KG1 (cell line): ENCODE data around the gene COMTD1.

Source experiments
- DNase-seq: peaks from one replicate; lab custom pipeline; 2025; lab: John Stamatoyannopoulos, UW

COMTD1 gene

DNA sequence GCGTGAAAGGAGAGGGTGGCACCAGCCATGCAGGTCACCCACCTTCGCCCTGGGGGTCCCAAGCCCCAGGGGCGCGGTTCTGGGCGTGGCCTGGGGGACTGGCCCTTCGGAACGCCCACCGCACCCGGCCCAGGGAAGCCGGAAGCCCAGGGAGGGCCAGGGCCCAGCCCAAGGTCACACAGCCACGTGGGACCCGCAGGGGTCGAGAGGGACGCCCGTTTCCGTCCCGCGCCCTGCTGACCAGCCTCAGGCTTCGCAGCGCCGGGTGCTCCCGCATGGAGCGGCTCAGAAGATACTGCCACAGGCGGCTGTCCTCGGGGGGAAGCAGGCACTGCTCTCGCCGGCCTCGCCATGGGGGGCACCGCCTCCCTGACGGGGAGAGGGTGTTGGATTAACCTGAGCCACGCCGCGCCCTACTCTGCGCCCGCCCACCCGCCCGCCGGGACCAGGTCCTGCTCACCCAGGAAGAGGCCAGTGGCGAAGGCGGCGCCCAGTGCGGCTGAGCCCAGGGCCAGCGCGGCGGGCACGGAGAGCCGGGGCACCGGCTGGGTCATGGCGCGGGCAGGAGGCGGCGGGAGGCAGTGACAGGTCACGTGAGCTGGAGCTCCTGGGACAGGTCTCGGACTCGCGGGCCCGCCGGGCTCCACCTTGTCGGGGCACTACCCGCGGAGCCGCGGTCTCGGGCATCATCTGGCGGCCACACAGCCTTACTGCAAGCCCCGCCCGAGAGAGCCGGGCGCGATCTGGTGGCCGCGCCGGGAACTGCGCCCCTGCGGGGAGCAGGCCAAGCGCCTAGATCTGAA lies at the start of gene COMTD1:
Gene COMTD1 (minus strand): TSS at position 583 of the 803 bp plus-strand sequence. CDS start 29 bp downstream, at position 554.
- no peak for DNase-seq

- DNase-seq = no peak
Measured at GRCh38 chr10:75283671-75284470, 48.1 kb upstream of the COMTD1 start.

DNA sequence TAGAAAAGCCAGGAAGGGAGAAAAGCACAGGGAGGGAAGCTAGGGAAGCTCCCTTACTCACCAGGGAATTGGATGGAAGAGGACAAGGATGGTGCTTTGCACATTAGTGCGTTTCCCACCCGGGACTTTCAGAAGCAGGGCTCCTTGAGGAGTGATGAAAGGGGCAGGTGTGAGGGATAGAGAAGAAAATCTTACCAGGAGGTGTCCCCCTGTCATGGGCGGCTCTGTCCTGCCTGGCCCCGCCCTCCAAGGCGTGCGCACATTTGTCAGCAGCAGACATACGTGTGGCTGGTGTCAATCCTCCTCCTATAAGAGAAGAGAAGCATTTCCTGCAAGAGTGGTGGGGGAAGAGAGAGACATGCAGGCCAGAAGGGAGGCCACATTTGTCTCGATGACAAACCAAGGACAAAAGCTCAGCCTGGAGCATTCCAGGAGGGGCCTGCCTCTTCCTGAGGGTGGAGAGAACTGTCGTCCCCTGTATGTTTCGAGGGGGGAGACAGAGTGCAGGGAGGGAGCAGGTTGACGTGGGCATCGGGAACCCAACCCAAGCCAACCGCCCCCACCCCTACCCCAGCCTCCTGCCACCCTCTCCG lies 47.4 kb upstream of the COMTD1 start:
- DNase-seq = no peak

DNA sequence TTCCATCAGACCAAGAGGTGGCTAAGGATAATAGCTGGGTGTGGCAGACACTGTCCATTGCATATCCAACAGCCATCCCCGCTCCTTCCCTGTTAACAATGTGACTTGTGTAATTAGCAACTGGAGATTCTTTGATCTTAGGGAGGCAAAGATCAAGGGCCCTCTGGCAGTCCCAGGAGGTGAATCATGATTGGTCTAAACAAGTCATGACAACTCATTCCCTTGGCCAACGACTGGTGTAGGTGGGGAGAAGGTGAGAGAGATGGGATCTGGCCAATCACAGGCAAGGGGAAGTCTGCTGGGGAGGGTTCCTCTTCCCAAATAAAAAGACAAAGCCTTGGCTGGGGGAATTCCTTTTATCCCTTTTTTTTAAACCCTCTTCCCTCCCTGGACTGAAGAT lies 46.2 kb upstream of the COMTD1 start:
- no peak for DNase-seq

DNA sequence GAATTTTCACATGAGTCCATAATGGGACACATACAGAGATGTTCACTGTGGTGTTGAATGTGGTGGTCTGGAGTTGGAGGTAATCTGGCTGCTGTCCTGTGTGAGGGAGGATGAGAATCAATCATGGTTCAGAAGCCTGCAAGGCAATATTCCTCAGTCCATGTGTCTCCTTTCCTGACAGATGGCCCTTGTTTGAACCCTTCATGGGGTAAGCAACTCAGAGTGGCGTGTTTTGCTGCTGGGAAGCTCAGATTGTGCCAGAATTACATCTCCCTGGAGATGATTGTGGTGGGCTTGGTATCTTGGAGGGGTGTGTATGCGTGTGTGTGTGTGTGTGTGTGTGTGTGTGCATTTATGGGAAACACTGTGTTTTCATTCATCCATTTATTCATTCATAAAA lies 44.5 kb upstream of the COMTD1 start:
- DNase-seq = no peak

GRCh38 chr10:75276069-75276872 lies 40.5 kb upstream of the COMTD1 start:
- DNase-seq = no peak

- DNase-seq = no peak
Measured at GRCh38 chr10:75272896-75273295, 37.1 kb upstream of the COMTD1 start.

- DNase-seq = no peak
Measured at GRCh38 chr10:75272094-75272493, 36.3 kb upstream of the COMTD1 start.

DNA sequence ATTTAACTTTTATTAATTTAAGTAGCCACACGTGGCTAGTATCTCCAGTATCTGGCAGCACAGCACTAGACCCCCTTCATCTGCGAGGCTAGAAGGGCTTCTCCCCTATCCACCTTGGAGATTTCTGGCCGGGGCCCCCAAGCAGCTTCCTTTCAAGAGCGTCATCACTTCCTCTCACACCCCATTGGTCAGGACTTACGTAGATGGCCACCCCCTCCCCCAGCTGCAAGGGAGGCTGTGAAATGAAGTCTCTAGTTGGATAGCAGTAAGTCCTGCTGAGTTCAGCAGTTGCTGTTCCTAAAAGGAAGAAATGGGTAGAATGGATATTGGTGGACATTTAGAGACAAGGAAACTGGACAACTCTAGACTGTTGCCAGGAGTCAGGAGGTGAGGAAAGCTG lies 33.8 kb upstream of the COMTD1 start:
- no peak for DNase-seq

- DNase-seq = no peak
Measured at GRCh38 chr10:75266945-75267344, 31.2 kb upstream of the COMTD1 start.

- DNase-seq = no peak
Measured at GRCh38 chr10:75265856-75266255, 30.1 kb upstream of the COMTD1 start.

DNA sequence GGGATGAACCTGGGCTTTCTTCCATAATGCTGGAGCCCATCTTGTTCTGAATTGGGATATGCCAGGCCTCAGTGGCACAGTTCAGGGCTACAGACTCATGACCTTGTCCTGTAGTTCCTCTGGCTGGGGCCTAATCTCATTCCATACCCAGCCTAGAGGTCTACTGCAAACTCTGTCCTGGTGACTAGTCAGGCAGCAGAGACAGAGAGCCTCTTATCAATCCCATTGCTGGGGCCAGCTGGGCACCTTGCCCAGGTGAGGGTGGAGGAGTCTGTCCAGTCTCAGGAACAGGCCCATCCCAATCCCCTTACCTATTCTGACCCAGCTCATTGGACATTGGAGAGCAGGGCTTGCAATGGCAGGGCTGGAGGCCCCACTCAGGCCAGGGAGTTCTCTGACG lies 28.0 kb upstream of the COMTD1 start:
- no peak for DNase-seq

GRCh38 chr10:75261813-75262705 lies 26.3 kb upstream of the COMTD1 start:
- DNase-seq = no peak

GRCh38 chr10:75260990-75261389 lies 25.2 kb upstream of the COMTD1 start:
- no peak for DNase-seq

DNA sequence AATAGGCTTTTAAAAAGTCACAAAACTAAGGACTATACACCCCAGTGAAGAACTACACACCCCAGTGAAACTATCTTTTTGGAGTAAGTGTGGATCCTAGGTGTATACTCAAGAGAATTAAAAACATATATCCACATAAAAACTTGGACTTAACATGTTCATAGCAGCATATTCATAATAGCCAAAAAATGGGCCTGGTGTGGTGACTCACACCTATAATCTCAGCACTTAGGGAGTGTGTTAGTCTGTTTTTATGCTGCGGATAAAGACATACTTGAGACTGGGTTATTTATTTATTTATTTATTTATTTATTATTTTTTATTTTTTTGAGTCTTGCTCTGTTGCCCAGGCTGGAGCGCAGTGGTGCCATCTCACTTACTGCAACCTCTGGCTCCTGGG lies 19.0 kb upstream of the COMTD1 start:
- no peak for DNase-seq

- no peak for DNase-seq
Measured at GRCh38 chr10:75253281-75254220, 17.8 kb upstream of the COMTD1 start.

DNA sequence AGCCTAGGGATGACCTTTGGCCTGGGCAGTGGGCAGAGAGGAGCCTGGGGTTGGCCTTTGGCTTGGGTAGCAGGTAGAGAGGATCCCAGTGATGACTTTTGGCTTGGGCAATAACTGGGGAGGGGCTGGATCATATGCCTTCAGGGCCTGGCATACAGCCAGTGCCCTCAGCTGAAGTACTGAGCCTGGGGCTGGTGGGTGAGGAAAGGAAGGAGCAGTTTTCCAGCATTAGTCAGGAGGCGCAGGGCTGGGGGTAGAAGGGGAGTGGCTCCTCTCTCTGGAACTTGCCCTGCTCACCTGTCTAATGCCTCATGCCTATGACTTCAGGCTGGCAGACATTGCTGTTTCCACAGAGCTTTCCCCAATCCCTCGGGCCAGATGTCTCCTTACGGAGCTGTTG lies 15.2 kb upstream of the COMTD1 start:
- DNase-seq = no peak

DNA sequence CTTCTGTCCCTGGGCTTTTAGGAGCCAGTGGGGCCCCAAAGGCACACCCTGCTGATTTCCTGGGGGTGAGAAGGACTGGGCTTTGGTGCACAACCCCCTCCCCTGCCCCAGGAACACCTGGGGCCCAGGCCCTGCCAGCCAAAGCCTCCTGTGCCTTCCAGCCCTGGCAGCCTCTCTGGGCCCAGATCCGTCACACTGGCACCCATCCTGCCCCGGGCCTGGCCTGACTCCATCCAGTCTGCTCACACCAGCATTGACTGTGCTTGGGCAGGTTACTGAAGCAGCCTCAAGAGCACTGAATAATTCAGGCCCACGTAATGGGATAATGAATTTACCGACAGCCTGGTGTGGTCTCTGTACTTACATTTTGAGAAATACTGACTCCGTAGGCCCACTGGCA lies 12.0 kb upstream of the COMTD1 start:
- no peak for DNase-seq

DNA sequence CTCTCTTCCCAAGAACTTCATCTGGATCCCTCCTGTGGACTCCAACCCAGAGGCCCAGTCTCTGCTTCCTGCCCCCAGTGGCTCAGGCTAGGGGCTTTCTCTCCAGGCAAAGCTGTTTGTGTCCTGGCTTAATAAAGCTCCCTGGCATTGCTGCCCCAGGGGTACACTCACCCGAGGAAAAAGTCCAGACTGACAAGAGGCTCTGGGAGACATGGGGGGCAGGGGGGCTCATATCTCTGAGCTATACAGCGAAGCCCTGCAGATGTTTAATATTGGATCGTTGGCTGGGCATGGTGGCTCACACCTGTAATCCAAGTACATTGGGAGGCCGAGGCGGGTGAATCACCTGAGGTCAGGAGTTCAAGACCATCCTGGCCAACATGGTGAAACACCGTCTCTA lies 10.7 kb upstream of the COMTD1 start:
- DNase-seq = no peak
